Common myeloid progenitor, CD34-positive (primary cell): ENCODE data around the gene CAMK1D.
A peak's percentile ranks its signal among the peaks of the same experiment; 100 is the strongest.

ENCODE experiments used
- CTCF ChIA-PET: fragments of 350-600 bp; sonication (Branson Sonifier 250); formaldehyde crosslinking; loops from one replicate; lab custom pipeline; 2021; ENCODE audit warnings: antibody characterized with exemption; lab: Charles Lee
- POLR2A ChIA-PET: fragments of 350-600 bp; sonication (Branson Sonifier 250); formaldehyde crosslinking; loops from one replicate; lab custom pipeline; 2021; ENCODE audit warnings: antibody characterized with exemption; lab: Charles Lee
- DNase-seq, 3 donors: peaks; one replicate each; pipeline versions ENCODE4 v3.0.0 to v3.0.0-alpha.2; 2013
- H3K27ac ChIP-seq, 2 experiments: 1 replicate in 1 of 2; 2 replicates in 1 of 2; pipeline ENCODE4 v1.7.0; 2013; ENCODE audit warnings: inconsistent platforms in 2 of 2, low read length in 2 of 2, mild to moderate bottlenecking in 2 of 2, low read depth in 1 of 2, moderate library complexity in 1 of 2; ENCODE audit not compliant: severe bottlenecking in 2 of 2, insufficient read depth in 1 of 2, poor library complexity in 1 of 2
- H3K27me3 ChIP-seq, 5 experiments: replicated peaks in 2 of 5; 1 replicate in 3 of 5; 2 replicates in 2 of 5; pipeline versions ENCODE4 v1.6.1 to v1.7.0; 2013; ENCODE audit warnings: low read length in 4 of 5, mild to moderate bottlenecking in 2 of 5, moderate library complexity in 2 of 5, inconsistent platforms in 1 of 5; ENCODE audit not compliant: insufficient read depth in 5 of 5, control insufficient read depth in 4 of 5
- H3K36me3 ChIP-seq, 4 experiments: 1 replicate in 2 of 4; 2 replicates in 2 of 4; pipeline versions ENCODE4 v1.6.1 to v1.7.0; 2013; ENCODE audit warnings: low read length in 3 of 4, control low read depth in 1 of 4, mild to moderate bottlenecking in 1 of 4; ENCODE audit not compliant: control insufficient read depth in 4 of 4, insufficient read depth in 4 of 4
- H3K4me1 ChIP-seq, 4 experiments: 1 replicate in 3 of 4; 2 replicates in 1 of 4; pipeline versions ENCODE4 v1.6.1 to v1.7.1; 2013; ENCODE audit warnings: low read length in 3 of 4, mild to moderate bottlenecking in 3 of 4, control low read depth in 1 of 4, inconsistent platforms in 1 of 4, moderate library complexity in 1 of 4; ENCODE audit not compliant: control insufficient read depth in 4 of 4, insufficient read depth in 4 of 4; ENCODE audit errors: control extremely low read depth in 1 of 4
- H3K4me3 ChIP-seq, 7 experiments: 1 replicate in 4 of 7; 2 replicates in 3 of 7; pipeline versions ENCODE4 v1.5.1 to v1.7.0; 2013; ENCODE audit warnings: mild to moderate bottlenecking in 7 of 7, low read length in 6 of 7, moderate library complexity in 6 of 7, inconsistent platforms in 2 of 7, low read depth in 2 of 7, control low read depth in 1 of 7; ENCODE audit not compliant: insufficient read depth in 4 of 7, control insufficient read depth in 1 of 7; ENCODE audit errors: extremely low read depth in 1 of 7
- H3K9me3 ChIP-seq, 5 experiments: 1 replicate in 4 of 5; 2 replicates in 1 of 5; pipeline versions ENCODE4 v1.6.1 to v1.7.1; 2013; ENCODE audit warnings: low read length in 4 of 5, mild to moderate bottlenecking in 2 of 5, inconsistent platforms in 1 of 5, low read depth in 1 of 5, moderate library complexity in 1 of 5; ENCODE audit not compliant: control insufficient read depth in 4 of 5, insufficient read depth in 2 of 5; ENCODE audit errors: control extremely low read depth in 1 of 5
- WGBS: methylation state at CpG from one replicate; pipeline ENCODE4 v1.1.5; 2013; ENCODE audit not compliant: insufficient coverage; 5-methylcytosine and 5-hydroxymethylcytosine counted together

CAMK1D gene

DNA sequence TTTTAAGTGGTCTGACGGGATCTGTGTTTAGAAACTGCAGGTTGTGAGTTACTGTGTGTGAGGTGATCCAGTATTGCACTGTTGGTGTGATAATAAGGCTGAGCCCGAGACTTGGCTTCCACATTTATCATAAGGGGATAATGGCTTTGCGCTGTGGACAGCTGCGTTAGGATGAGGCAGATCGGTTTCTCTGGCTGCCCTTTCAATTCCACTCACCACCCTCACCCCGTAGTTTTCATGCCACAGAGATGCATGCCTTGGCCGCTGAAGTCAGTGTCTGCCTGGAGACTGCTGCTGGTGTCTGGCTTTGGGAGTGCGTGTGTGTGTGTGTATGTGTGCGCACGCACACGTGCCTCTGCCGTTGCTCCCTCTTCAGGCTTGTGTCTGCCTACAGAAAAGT is 379.1 kb downstream of the CAMK1D start:
- no peaks in the 10 kb centered on the region for H3K9me3 ChIP-seq
- H3K27me3 ChIP-seq: no peaks in the 10 kb centered on the region
- ChIA-PET CTCF (no interaction called here), POLR2A (interaction anchor here (0.6 kb wide), 1 partner anchor 589 kb away, joined by 3 read pairs; no protein-coding TSS in a partner anchor)
- DNase-seq: no peak
- H3K27ac ChIP-seq: no peak overlapping the region
- H3K36me3 ChIP-seq: peaks cover 0 to 2% (median 0%) of the 10 kb centered on the region in 4 experiments
- no peak overlapping the region for H3K4me3 ChIP-seq
- peaks cover 0 to 4% (median 0%) of the 10 kb centered on the region in 4 experiments for H3K4me1 ChIP-seq
- 100% methylated on average over 6 of the region's 12 CpGs for WGBS

DNA sequence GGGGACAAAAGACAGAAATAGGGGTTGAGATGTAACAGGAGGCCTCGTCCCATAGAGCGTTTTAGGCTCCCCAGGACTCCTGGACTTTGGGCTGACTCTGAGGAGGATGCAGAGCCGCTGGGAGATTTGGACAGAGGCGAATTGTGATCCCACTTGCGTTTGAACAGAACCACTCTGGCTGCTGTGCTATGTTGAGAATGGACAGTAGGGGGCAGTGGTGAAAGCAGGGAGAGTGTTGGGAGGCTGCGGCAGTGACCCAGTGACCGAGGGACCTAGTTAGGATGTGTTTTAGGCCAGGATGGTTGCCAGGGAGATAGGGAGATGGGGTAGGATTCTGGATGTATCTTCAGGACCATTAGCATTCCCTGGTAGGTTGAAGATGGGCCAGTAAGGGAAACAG is 380.5 kb downstream of the CAMK1D start:
- ChIA-PET CTCF (no interaction called here), POLR2A (no interaction called here)
- WGBS: 92% methylated on average over 6 of the region's 7 CpGs
- no peaks in the 10 kb centered on the region for H3K27me3 ChIP-seq
- H3K36me3 ChIP-seq: peaks cover 0 to 2% (median under 1%) of the 10 kb centered on the region in 4 experiments
- no peak overlapping the region for H3K4me3 ChIP-seq
- DNase-seq: no peak
- H3K27ac ChIP-seq: no peak overlapping the region
- peaks cover 0 to 4% (median 0%) of the 10 kb centered on the region in 4 experiments for H3K4me1 ChIP-seq
- no peaks in the 10 kb centered on the region for H3K9me3 ChIP-seq

DNA sequence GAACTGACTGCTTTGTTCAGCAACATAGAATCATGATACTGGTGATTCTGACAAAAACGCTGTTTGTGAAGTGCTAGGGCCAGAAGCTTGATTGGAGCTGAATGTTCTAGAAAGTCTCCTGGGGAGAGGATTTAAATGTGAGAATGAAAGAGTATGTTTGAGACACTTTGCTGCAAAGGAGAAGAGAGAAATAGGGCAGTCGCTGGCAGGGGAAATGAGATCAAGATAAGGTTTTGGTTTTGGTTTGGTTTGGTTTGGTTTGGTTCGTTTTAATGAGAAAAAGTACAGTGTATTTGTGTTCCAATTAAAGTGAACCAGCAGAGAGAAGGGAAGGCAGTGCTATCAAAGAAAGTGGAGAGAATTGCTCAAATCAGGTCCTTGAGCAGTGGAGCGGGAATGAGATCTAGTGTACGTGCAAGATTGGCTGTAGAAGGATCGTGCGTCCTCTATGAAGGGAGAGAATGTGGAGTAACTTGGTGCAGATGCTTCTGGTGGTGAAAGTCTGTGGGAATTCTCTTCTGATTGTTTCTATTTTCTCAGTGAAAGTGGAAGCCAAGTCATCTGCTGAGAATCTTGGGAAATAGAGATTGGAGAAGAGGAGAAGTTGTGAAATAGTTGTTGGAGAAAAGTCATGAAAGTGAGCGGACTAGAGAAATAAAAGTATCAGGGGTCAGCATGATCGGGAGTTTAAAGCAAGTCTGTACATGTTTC is 381.6 kb downstream of the CAMK1D start:
- peaks cover 0 to 2% (median under 1%) of the 10 kb centered on the region in 4 experiments for H3K36me3 ChIP-seq
- peaks cover 0 to 4% (median 0%) of the 10 kb centered on the region in 4 experiments for H3K4me1 ChIP-seq
- no peaks in the 10 kb centered on the region for H3K27me3 ChIP-seq
- 78% methylated on average over 5 of the region's 9 CpGs for WGBS
- no peak overlapping the region for H3K4me3 ChIP-seq
- CTCF ChIA-PET: interaction anchor here (0.6 kb wide), 1 partner anchor 343 kb away, joined by 3 read pairs; no protein-coding TSS in a partner anchor
- peak in 2 of 3 donors; percentile 10 to 13 for DNase-seq
- POLR2A ChIA-PET: no interaction called here
- H3K9me3 ChIP-seq: no peaks in the 10 kb centered on the region
- H3K27ac ChIP-seq: no peak overlapping the region

DNA sequence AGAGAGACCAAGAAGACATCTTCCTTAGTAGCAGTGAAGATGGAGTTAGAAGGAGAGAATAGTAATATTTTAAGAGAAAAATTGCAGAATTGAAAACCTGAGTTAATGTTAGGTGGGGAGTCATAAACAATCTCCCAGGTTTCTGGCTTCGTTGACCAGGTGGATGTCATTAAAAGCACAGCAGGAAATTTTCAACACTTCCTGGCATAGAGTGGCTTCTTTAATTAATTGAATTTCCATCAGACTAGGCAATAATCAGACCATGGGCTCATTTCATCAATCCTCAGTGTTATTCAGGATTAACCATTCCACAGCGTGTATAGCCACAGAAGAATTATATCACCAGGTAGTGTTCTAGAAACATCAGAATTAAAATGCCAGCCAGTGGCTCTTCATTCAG is 383.9 kb downstream of the CAMK1D start:
- no peak for DNase-seq
- no peak overlapping the region for H3K4me3 ChIP-seq
- H3K4me1 ChIP-seq: peaks cover 0 to 4% (median 0%) of the 10 kb centered on the region in 4 experiments
- H3K36me3 ChIP-seq: peaks cover 0 to 2% (median 0%) of the 10 kb centered on the region in 4 experiments
- H3K9me3 ChIP-seq: no peaks in the 10 kb centered on the region
- CTCF ChIA-PET: no interaction called here
- H3K27ac ChIP-seq: no peak overlapping the region
- 92% methylated on average over 2 of the region's 2 CpGs for WGBS
- H3K27me3 ChIP-seq: no peaks in the 10 kb centered on the region
- POLR2A ChIA-PET: no interaction called here

DNA sequence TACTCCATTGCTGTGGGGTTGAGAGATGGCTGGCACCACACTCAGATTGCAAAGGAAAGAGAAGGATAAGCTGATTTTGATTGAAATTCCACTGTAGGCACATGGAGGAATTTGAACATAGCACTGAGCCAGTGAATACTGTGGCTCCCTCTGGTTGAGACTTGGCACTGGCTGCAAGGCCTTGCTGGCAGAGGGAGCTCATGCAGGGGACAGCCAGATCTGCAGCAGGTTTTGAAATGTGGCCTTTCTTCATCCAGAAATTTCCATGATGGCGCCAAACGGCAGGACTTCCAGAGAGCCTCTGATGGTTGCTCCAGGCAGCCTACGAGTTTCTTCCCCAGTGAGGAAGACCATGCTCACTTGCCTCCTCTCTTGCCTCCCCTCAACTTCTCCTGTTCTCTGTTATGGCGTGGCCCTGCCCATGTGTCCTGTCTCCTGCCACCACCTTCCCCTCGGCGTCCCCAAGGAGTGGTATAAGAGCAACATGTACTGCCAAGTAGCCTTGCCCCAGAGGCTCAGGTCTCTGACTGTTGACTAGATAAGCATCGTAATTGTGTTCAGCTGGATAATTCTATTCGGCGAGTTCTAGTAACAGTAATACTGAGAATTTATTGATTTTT is 386.6 kb downstream of the CAMK1D start:
- Histone ChIP-seq H3K36me3 (peaks cover 0 to 2% (median 0%) of the 10 kb centered on the region in 4 experiments), H3K4me1 (no peaks in the 10 kb centered on the region), H3K9me3 (no peaks in the 10 kb centered on the region), H3K27ac (no peak overlapping the region), H3K27me3 (no peaks in the 10 kb centered on the region), H3K4me3 (no peak overlapping the region)
- no peak for DNase-seq
- POLR2A ChIA-PET: no interaction called here
- WGBS: 94% methylated on average over 7 of the region's 9 CpGs
- CTCF ChIA-PET: interaction anchor here (0.9 to 1.6 kb wide), 2 partner anchors 24 to 339 kb away, joined by 3 to 4 read pairs; no protein-coding TSS in a partner anchor

DNA sequence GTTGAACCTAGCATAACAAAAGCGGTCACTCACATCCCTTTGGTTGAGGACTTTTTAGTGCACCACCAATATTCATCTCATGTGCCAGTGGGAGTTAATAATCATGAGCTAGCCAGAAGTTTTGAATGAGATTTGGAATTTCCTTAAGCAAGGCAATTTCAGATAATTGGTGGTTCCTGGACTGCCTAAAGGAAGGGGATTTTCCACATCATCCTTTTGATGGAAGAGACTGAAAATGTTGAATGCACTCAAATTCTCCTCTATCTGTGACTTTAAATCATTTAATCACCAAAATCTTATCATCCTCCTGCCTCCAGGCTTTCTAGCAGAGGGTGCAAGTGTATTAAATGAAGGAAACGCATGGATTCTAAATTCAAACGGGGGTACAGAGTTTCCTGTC is 391.5 kb downstream of the CAMK1D start:
- no peak for DNase-seq
- Histone ChIP-seq H3K27me3 (no peaks in the 10 kb centered on the region), H3K4me3 (no peak overlapping the region), H3K36me3 (no peaks in the 10 kb centered on the region), H3K9me3 (no peaks in the 10 kb centered on the region), H3K27ac (no peak overlapping the region), H3K4me1 (no peaks in the 10 kb centered on the region)
- ChIA-PET CTCF (no interaction called here), POLR2A (no interaction called here)
- whole genome bisulfite sequencing: 80% methylated on average over 1 of the region's 3 CpGs

DNA sequence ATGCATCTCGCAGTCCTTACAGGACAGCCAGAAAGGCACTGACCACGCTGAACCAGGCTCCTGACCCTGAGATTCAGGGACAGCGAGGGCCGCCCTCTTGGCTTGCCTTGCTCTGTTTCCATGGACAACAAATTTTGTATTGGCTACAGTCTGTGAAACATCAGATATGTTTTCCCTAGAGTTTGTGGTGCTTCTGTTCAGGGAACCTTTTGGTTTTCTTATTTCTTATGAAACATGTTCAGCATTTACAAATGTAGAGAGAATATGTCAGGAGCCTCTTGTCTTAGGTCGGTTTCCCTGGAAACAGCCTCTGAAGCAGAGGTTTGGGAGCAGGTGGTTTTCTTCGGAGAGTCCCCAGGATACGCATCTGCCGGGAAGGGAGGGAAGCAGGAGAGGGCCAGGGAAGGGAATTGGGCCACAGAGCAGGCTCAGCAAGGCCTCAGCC is 392.0 kb downstream of the CAMK1D start:
- no peak overlapping the region for H3K4me3 ChIP-seq
- ChIA-PET POLR2A (no interaction called here), CTCF (no interaction called here)
- WGBS: 95% methylated on average over 8 of the region's 8 CpGs
- no peaks in the 10 kb centered on the region for H3K36me3 ChIP-seq
- H3K4me1 ChIP-seq: no peaks in the 10 kb centered on the region
- no peaks in the 10 kb centered on the region for H3K9me3 ChIP-seq
- H3K27ac ChIP-seq: no peak overlapping the region
- no peaks in the 10 kb centered on the region for H3K27me3 ChIP-seq
- no peak for DNase-seq
